Medulla oblongata (tissue), 1 donor: ENCODE data around the gene SOHLH1.

Experiments
- DNase-seq: peaks from one replicate; pipeline ENCODE4 v3.0.0-alpha.2; 2015; ENCODE audit errors: extremely low spot score

The SOHLH1 gene

GRCh38 chr9:135699440-135699839, at the start of gene SOHLH1:
TSS of gene SOHLH1 (minus strand) at chr9:135699481. CDS start at chr9:135699467, 14 bp downstream.
- no peak for DNase-seq

GRCh38 chr9:135748676-135749075, 49.4 kb upstream of the SOHLH1 start:
- DNase-seq = no peak

GRCh38 chr9:135747311-135747710, 48.0 kb upstream of the SOHLH1 start:
- no peak for DNase-seq

GRCh38 chr9:135746565-135746964, 47.3 kb upstream of the SOHLH1 start:
- DNase-seq = no peak

- no peak for DNase-seq
These were observed 46.5 kb upstream of the SOHLH1 start for GRCh38 chr9:135745686-135746324.

- DNase-seq = no peak
These were observed 45.9 kb upstream of the SOHLH1 start for GRCh38 chr9:135745189-135745588.

- DNase-seq = no peak
These were observed 45.2 kb upstream of the SOHLH1 start for GRCh38 chr9:135744333-135745070.

- DNase-seq = no peak
These were observed 44.5 kb upstream of the SOHLH1 start for GRCh38 chr9:135743546-135744332.

GRCh38 chr9:135743021-135743420, 43.7 kb upstream of the SOHLH1 start:
- no peak for DNase-seq

- no peak for DNase-seq
These were observed 42.3 kb upstream of the SOHLH1 start for GRCh38 chr9:135741276-135742219.

- no peak for DNase-seq
These were observed 40.3 kb upstream of the SOHLH1 start for GRCh38 chr9:135739271-135740220.

GRCh38 chr9:135737840-135738521, 38.7 kb upstream of the SOHLH1 start:
- no peak for DNase-seq

- DNase-seq = no peak
These were observed 37.9 kb upstream of the SOHLH1 start for GRCh38 chr9:135736979-135737839.

- DNase-seq = no peak
These were observed 37.1 kb upstream of the SOHLH1 start for GRCh38 chr9:135736272-135736978.

- no peak for DNase-seq
These were observed 35.4 kb upstream of the SOHLH1 start for GRCh38 chr9:135734616-135735144.

- DNase-seq = no peak
These were observed 33.4 kb upstream of the SOHLH1 start for GRCh38 chr9:135732569-135733257.

GRCh38 chr9:135731454-135731853, 32.2 kb upstream of the SOHLH1 start:
- DNase-seq = no peak
